Sigmoid colon (tissue), 7 donors: ENCODE data around the gene ALG11. TPM values are rescaled to one million over a fixed set of nuclear protein-coding genes. Genes with fewer than 3 reads are reported as not detected.

Experiments
- DNase-seq: peaks from one replicate; pipeline ENCODE4 v3.0.0-alpha.2; 2019
- H3K27ac ChIP-seq, 4 donors: fragments of 200-600 bp; sonication (generic); one replicate each; pipeline ENCODE4 v1.5.1; 2016 to 2019; ENCODE audit warnings: mild to moderate bottlenecking in 1 of 4
- H3K27me3 ChIP-seq, 3 donors: fragments of 200-600 bp; sonication (generic); one replicate each; pipeline ENCODE4 v1.5.1; 2019; ENCODE audit warnings: mild to moderate bottlenecking in 1 of 3
- H3K36me3 ChIP-seq, 4 donors: fragments of 200-600 bp; sonication (generic); one replicate each; pipeline ENCODE4 v1.5.1; 2016 to 2019
- H3K4me1 ChIP-seq, 4 donors: fragments of 200-600 bp; sonication (generic); one replicate each; pipeline ENCODE4 v1.5.1; 2017 to 2019
- H3K4me3 ChIP-seq, 4 donors: fragments of 200-600 bp; sonication (generic); one replicate each; pipeline ENCODE4 v1.5.1; 2017 to 2019; ENCODE audit warnings: mild to moderate bottlenecking in 2 of 4, moderate library complexity in 1 of 4
- H3K9me3 ChIP-seq, 4 donors: fragments of 200-600 bp in 3 of 4; sonication (generic) in 3 of 4; one replicate each; pipeline versions ENCODE4 v1.5.1 to v1.6.1; 2013 to 2019
- CTCF ChIP-seq, 4 experiments: fragments of 450-650 bp in 3 of 4; fragments of 200-600 bp in 1 of 4; IDR thresholded peaks; one replicate each; pipeline ENCODE4 v1.5.1; 2016 to 2019; ENCODE audit warnings: antibody characterized with exemption in 4 of 4, mild to moderate bottlenecking in 3 of 4, moderate library complexity in 2 of 4
- EP300 ChIP-seq, 4 donors: sonication (generic); formaldehyde crosslinking; IDR thresholded peaks; one replicate each; pipeline ENCODE4 v1.6.1; 2017; ENCODE audit warnings: antibody characterized with exemption in 4 of 4
- POLR2A ChIP-seq, 2 donors: fragments of 450-650 bp; IDR thresholded peaks; one replicate each; pipeline ENCODE4 v1.6.1; 2016; ENCODE audit warnings: antibody characterized with exemption in 2 of 2, mild to moderate bottlenecking in 2 of 2, moderate library complexity in 2 of 2
- POLR2AphosphoS5 ChIP-seq, 4 donors: sonication (generic); formaldehyde crosslinking; IDR thresholded peaks; one replicate each; pipeline ENCODE4 v1.6.1; 2017; ENCODE audit warnings: antibody characterized with exemption in 4 of 4
- WGBS, 2 donors: extraction: QIAGEN DNeasy Blood & Tissue Kit; methylation state at CpG; one replicate each; pipeline ENCODE4 v1.1.7; 2013; 5-methylcytosine and 5-hydroxymethylcytosine counted together
- intact Hi-C: fragments of 100-400 bp; cut with DNase I; formaldehyde crosslinking; loops from one replicate; pipeline ENCODE4 v1.15.1; 2023
- polyA plus RNA-seq, 3 donors: library from polyadenylated mRNA; stranded (reverse); fragments of 200-250 nt; gene quantifications; one replicate each; pipeline ENCODE4 v1.2.3, GENCODE V29; 2013
- total RNA-seq, 4 donors: library from RNA; depleted of rRNA; stranded (reverse); fragments of >200 nt; gene quantifications; one replicate each; pipeline ENCODE4 v1.1.0, GENCODE V29; 2016
- donor health status: healthy with polysubstance abuse.
- donor health status: Bipolar disorder and iron deficiency.
- donor health status: healthy.

ALG11 gene
- total and polyA plus RNA-seq, 7 donors, result 1.2 to 20.6 (median 11.6) TPM

DNA sequence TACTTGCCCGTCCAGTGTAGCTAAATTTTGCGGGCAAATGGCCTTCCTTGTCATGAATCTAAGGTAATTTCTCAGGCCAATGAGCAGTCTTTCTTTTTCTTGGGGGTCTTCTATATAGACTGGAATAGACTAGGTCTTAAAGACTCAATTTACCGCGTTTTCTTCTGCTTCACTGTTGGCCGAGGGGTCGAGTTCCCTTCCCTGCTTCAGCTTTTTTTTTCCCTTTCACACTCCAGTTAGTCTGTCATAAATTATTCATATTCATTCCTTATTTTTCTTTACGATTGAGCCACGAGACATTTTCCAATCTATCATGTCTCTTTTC lies 276 bp downstream of the ALG11 start:
- Histone ChIP-seq H3K36me3 (no peaks in the 10 kb centered on the region), H3K27me3 (no peaks in the 10 kb centered on the region), H3K9me3 (no peaks in the 10 kb centered on the region), H3K4me1 (peaks cover 0 to 32% (median 19%) of the 10 kb centered on the region in 4 donors), H3K4me3 (peak overlapping the region; percentile 67 to 92 (median 78)), H3K27ac (peak overlapping the region; percentile 58 to 79 (median 77))
- no peak for DNase-seq
- intact Hi-C loops, result loop anchor here (5.0 kb wide), 3 partner anchors 195 to 560 kb away; partner anchors contain the start of genes INTS6 and WDFY2
- no peak for TF ChIP-seq POLR2AphosphoS5 (IDR thresholded peaks at IDR 0.05)
- no peak for TF ChIP-seq POLR2A (IDR thresholded peaks at IDR 0.05)
- no peak for TF ChIP-seq CTCF (IDR thresholded peaks at IDR 0.05)
- TF ChIP-seq EP300 (IDR thresholded peaks at IDR 0.05), result no peak
- 0% methylated on average over 8 of the region's 8 CpGs for WGBS, 2 donors

DNA sequence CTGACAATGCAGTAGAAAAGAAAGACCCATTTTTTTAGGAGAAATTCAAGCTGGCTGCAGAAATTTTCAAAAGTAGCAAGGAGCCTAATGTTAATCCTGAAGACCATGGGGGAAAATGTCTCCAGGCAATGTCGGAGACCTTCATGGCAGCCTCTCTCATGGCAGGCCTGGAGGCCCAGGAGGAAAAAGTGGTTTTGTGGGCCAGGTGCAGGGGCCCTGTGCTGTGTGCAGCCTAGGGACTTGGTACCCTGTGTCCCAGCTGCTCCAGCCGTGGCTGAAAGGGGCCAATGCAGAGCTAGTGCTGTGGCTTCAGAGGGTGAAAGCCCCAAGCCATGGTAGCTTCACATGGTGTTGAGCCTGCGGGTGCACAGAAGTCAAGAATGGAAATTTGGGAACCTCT lies 4.1 kb downstream of the ALG11 start:
- Histone ChIP-seq H3K9me3 (no peaks in the 10 kb centered on the region), H3K4me1 (peaks cover 0 to 16% (median 10%) of the 10 kb centered on the region in 4 donors), H3K27me3 (no peaks in the 10 kb centered on the region), H3K27ac (no peak overlapping the region), H3K4me3 (no peak overlapping the region), H3K36me3 (peaks cover 0 to 29% (median 4%) of the 10 kb centered on the region in 4 donors)
- TF ChIP-seq CTCF (IDR thresholded peaks at IDR 0.05) (no peak), POLR2A (IDR thresholded peaks at IDR 0.05) (no peak), EP300 (IDR thresholded peaks at IDR 0.05) (no peak), POLR2AphosphoS5 (IDR thresholded peaks at IDR 0.05) (no peak)
- intact Hi-C loops, result no loop called here
- WGBS, 2 donors, result 98 to 99% methylated on average over 3 of the region's 3 CpGs
- no peak for DNase-seq

- H3K36me3 ChIP-seq, result peaks cover 0 to 66% (median 8%) of the 10 kb centered on the region in 4 donors
- WGBS, 2 donors, result 87 to 95% methylated on average over 3 of the region's 3 CpGs
Measured at GRCh38 chr13:52020191-52020590, 8.0 kb downstream of the ALG11 start.

DNA sequence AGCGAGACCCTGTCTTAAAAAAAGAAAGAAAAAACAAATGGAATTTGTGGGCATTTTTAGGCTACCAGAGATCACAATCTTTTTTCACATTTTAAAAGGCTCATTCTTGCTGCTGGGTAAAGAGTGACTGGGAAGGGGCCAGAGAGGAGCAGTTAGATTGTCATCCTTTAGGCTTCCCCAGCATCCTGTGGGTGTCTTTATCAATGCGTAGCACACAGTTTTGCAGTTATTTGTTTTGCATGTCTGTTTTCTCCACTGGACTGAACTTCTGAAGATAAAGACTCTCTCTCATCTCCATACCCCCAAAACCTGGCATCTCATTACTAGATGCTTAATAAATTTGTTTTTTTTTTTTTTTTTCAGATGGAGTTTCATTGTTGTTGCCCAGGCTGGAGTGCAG lies 10.2 kb downstream of the ALG11 start:
- Histone ChIP-seq H3K4me3 (no peak overlapping the region), H3K27ac (no peak overlapping the region), H3K9me3 (no peaks in the 10 kb centered on the region), H3K4me1 (no peaks in the 10 kb centered on the region), H3K36me3 (peaks cover 0 to 68% (median 8%) of the 10 kb centered on the region in 4 donors), H3K27me3 (no peaks in the 10 kb centered on the region)
- 97 to 100% methylated on average over 2 of the region's 2 CpGs for WGBS, 2 donors
- DNase-seq, result no peak
- intact Hi-C loops, result no loop called here
- TF ChIP-seq POLR2A (IDR thresholded peaks at IDR 0.05), result no peak
- TF ChIP-seq POLR2AphosphoS5 (IDR thresholded peaks at IDR 0.05), result no peak
- TF ChIP-seq CTCF (IDR thresholded peaks at IDR 0.05), result no peak
- no peak for TF ChIP-seq EP300 (IDR thresholded peaks at IDR 0.05)

More at GRCh38 chr13:52020191-52020590, 8.0 kb downstream of the ALG11 start:
- no peak for DNase-seq
- intact Hi-C loops, result no loop called here
- H3K9me3 ChIP-seq, result no peaks in the 10 kb centered on the region
- no peak overlapping the region for H3K4me3 ChIP-seq
- no peaks in the 10 kb centered on the region for H3K27me3 ChIP-seq
- no peak overlapping the region for H3K27ac ChIP-seq
- no peaks in the 10 kb centered on the region for H3K4me1 ChIP-seq
- TF ChIP-seq POLR2AphosphoS5 (IDR thresholded peaks at IDR 0.05) (no peak), CTCF (IDR thresholded peaks at IDR 0.05) (no peak), POLR2A (IDR thresholded peaks at IDR 0.05) (no peak), EP300 (IDR thresholded peaks at IDR 0.05) (no peak)

GRCh38 chr13:52024481-52024880 lies 12.3 kb downstream of the ALG11 start, which contains the start of gene UTP14C:
Gene UTP14C (plus strand): TSS chr13:52024691. CDS start chr13:52028805, 4,114 bp downstream.
- TF ChIP-seq POLR2AphosphoS5 (IDR thresholded peaks at IDR 0.05), result no peak
- TF ChIP-seq POLR2A (IDR thresholded peaks at IDR 0.05), result no peak
- no peak for TF ChIP-seq CTCF (IDR thresholded peaks at IDR 0.05)
- TF ChIP-seq EP300 (IDR thresholded peaks at IDR 0.05), result no peak
- H3K9me3 ChIP-seq, result peaks cover 0 to 2% (median 0%) of the 10 kb centered on the region in 4 donors
- intact Hi-C loops, result no loop called here
- no peaks in the 10 kb centered on the region for H3K4me1 ChIP-seq
- H3K27ac ChIP-seq, result no peak within 1 kb of the TSS
- no peak for DNase-seq
- 97 to 98% methylated on average over 3 of the region's 3 CpGs for WGBS, 2 donors
- no peaks in the 10 kb centered on the region for H3K27me3 ChIP-seq
- no peak within 1 kb of the TSS for H3K4me3 ChIP-seq
- H3K36me3 ChIP-seq, result peaks cover 0 to 69% (median 10%) of the 10 kb centered on the region in 4 donors
